CD14-positive monocyte (primary cell): Measurements from ENCODE around the gene HOATZ. TPM values are rescaled to one million over a fixed set of nuclear protein-coding genes. Genes with fewer than 3 reads are reported as not detected.

Source experiments
- DNase-seq, 3 donors: peaks; one replicate each; pipeline ENCODE4 v3.0.0-alpha.2; 2011 to 2022
- H2AFZ ChIP-seq: 2 replicates; pipeline ENCODE4 v1.6.0; 2012; ENCODE audit warnings: mild to moderate bottlenecking, low read depth, low read length, inconsistent platforms; ENCODE audit not compliant: insufficient read depth, poor library complexity, severe bottlenecking
- H3K27ac ChIP-seq, 2 donors: 1 replicate in 1 of 2; 2 replicates in 1 of 2; pipeline ENCODE4 v1.5.1; 2012 to 2013; ENCODE audit warnings: low read length in 2 of 2, control low read depth in 1 of 2, inconsistent platforms in 1 of 2, low read depth in 1 of 2, mild to moderate bottlenecking in 1 of 2
- H3K27me3 ChIP-seq, 2 donors: one replicate each; pipeline versions ENCODE4 v1.6.0 to v1.6.1; 2011 to 2013; ENCODE audit warnings: low read length in 2 of 2; ENCODE audit not compliant: control insufficient read depth in 2 of 2, insufficient read depth in 2 of 2
- H3K36me3 ChIP-seq, 2 donors: replicated peaks in 1 of 2; 1 replicate in 1 of 2; 2 replicates in 1 of 2; pipeline versions ENCODE4 v1.5.1 to v1.6.1; 2012 to 2013; ENCODE audit warnings: low read length in 2 of 2, control low read depth in 1 of 2, inconsistent platforms in 1 of 2, mild to moderate bottlenecking in 1 of 2; ENCODE audit not compliant: insufficient read depth in 2 of 2, control insufficient read depth in 1 of 2
- H3K4me1 ChIP-seq, 2 donors: 1 replicate in 1 of 2; 2 replicates in 1 of 2; pipeline versions ENCODE4 v1.5.1 to v1.6.1; 2012 to 2013; ENCODE audit warnings: low read length in 2 of 2, control low read depth in 1 of 2, inconsistent platforms in 1 of 2, mild to moderate bottlenecking in 1 of 2, moderate library complexity in 1 of 2; ENCODE audit not compliant: insufficient read depth in 2 of 2, control insufficient read depth in 1 of 2
- H3K4me2 ChIP-seq: replicated peaks from 2 replicates; pipeline ENCODE3; 2012; ENCODE audit warnings: low read length, moderate library complexity, mild to moderate bottlenecking; ENCODE audit not compliant: poor library complexity, severe bottlenecking; ENCODE audit errors: extremely low read depth
- H3K4me3 ChIP-seq, 3 experiments: fragments of 200-600 bp in 1 of 3; sonication (generic) in 1 of 3; replicated peaks in 1 of 3; 1 replicate in 2 of 3; 2 replicates in 1 of 3; pipeline ENCODE4 v1.5.1; 2011 to 2013; ENCODE audit warnings: low read length in 3 of 3, mild to moderate bottlenecking in 3 of 3, control low read depth in 2 of 3, low read depth in 2 of 3, inconsistent platforms in 1 of 3, moderate library complexity in 1 of 3
- H3K79me2 ChIP-seq: 2 replicates; pipeline ENCODE4 v1.6.0; 2012; ENCODE audit warnings: mild to moderate bottlenecking, control low read depth, inconsistent platforms, low read length, moderate library complexity; ENCODE audit not compliant: insufficient read depth
- H3K9ac ChIP-seq: 2 replicates; pipeline ENCODE4 v1.6.0; 2017; ENCODE audit warnings: low read length, mild to moderate bottlenecking; ENCODE audit not compliant: insufficient read depth, poor library complexity, severe bottlenecking
- H3K9me3 ChIP-seq, 2 donors: replicated peaks in 1 of 2; 1 replicate in 1 of 2; 2 replicates in 1 of 2; pipeline versions ENCODE4 v1.5.1 to v1.6.1; 2012 to 2013; ENCODE audit warnings: low read length in 2 of 2, control low read depth in 1 of 2; ENCODE audit not compliant: control insufficient read depth in 1 of 2, insufficient read depth in 1 of 2
- H4K20me1 ChIP-seq: 2 replicates; pipeline ENCODE4 v1.6.0; 2012; ENCODE audit warnings: mild to moderate bottlenecking, low read length, control low read depth, moderate library complexity; ENCODE audit not compliant: insufficient read depth
- H3K27ac Mint-ChIP-seq, 7 donors: one replicate each; pipeline ENCODE4 v1.8.0; 2020; ENCODE audit warnings: mild to moderate bottlenecking in 7 of 7, mixed read lengths in 7 of 7, moderate library complexity in 6 of 7, inconsistent platforms in 2 of 7
- H3K27me3 Mint-ChIP-seq, 3 donors: one replicate each; pipeline ENCODE4 v1.8.0; 2021 to 2022; ENCODE audit warnings: low read depth in 3 of 3, mild to moderate bottlenecking in 3 of 3, mixed read lengths in 3 of 3, moderate library complexity in 3 of 3, inconsistent platforms in 1 of 3
- H3K36me3 Mint-ChIP-seq, 2 donors: one replicate each; pipeline ENCODE4 v1.8.0; 2020; ENCODE audit warnings: mixed read lengths in 2 of 2, inconsistent platforms in 1 of 2, mild to moderate bottlenecking in 1 of 2
- H3K4me1 Mint-ChIP-seq: one replicate; pipeline ENCODE4 v1.8.0; 2020; ENCODE audit warnings: mild to moderate bottlenecking, mixed read lengths
- H3K4me3 Mint-ChIP-seq, 2 donors: one replicate each; pipeline ENCODE4 v1.8.0; 2020; ENCODE audit warnings: mild to moderate bottlenecking in 2 of 2, mixed read lengths in 2 of 2, moderate library complexity in 1 of 2
- H3K9me3 Mint-ChIP-seq, 7 donors: one replicate each; pipeline ENCODE4 v1.8.0; 2020 to 2022; ENCODE audit warnings: mixed read lengths in 7 of 7, mild to moderate bottlenecking in 6 of 7, moderate library complexity in 6 of 7, inconsistent platforms in 2 of 7
- WGBS: methylation state at CpG from one replicate; pipeline ENCODE4 v1.1.5; 2013; ENCODE audit warnings: missing lambda C conversion rate; ENCODE audit not compliant: insufficient coverage; 5-methylcytosine and 5-hydroxymethylcytosine counted together
- intact Hi-C, 2 donors: fragments of 100-400 bp; cut with micrococcal nuclease; formaldehyde crosslinking; loops; one replicate each; pipeline versions ENCODE4 v1.15.0 to v1.15.1; 2023
- polyA plus RNA-seq, 3 donors: library from polyadenylated mRNA; depleted of rRNA in 1 of 3; unstranded in 2 of 3; stranded (reverse) in 1 of 3; fragments of 300-500 nt in 2 of 3; fragments of >200 nt in 1 of 3; fragmentation: Illumina TruSeq in 2 of 3; gene quantifications; 1 replicate in 2 of 3; 2 replicates in 1 of 3; pipeline ENCODE4 v1.2.3, GENCODE V29; 2012 to 2021
- TF ChIP-seq, protein P1 (sequence below): fragments of 200-600 bp; IDR thresholded peaks from one replicate; pipeline ENCODE4 v1.8.0; 2022; ENCODE audit warnings: antibody characterized with exemption, mild to moderate bottlenecking

The HOATZ gene
- polyA plus RNA-seq, 3 donors = not detected

DNA sequence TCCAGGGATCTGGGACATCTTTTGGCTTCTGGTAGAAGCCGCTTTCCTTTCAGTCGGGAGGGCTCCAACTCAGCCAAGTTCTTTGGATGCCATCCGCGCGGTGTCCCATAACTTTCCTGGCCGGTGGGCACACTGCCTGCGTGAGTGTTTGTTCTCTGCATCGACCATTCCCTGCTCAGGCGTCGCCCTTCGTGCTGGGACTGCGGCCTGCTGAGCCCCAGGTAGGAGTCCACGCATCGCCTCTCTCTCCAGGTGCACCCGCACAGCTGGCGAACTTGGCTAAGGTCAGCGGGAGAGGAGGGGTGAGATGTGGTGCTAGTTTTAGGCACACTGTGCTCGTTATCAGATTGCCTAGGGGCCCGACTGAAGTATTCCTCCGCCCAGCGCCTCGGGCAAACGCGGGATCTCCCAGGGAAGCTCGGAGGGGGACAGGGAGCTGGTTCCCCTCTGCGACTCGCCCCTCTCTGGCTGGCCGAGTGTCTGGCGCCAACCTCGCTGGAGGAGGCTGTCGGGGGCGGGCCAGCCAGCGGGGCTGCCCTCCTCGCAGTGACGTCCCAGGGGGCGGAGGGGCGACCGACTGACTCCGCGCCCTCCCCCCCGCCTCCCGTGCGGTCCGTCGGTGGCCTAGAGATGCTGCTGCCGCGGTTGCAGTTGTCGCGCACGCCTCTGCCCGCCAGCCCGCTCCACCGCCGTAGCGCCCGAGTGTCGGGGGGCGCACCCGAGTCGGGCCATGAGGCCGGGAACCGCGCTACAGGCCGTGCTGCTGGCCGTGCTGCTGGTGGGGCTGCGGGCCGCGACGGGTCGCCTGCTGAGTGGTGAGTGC is 25.7 kb downstream of the HOATZ start, which contains the start of gene LAYN:
TSS of gene LAYN (plus strand) at position 607 of the 823 bp plus-strand sequence. CDS start at position 731, 124 bp downstream.
- Mint-ChIP-seq H3K27ac (peak within 1 kb of the TSS in 1 of 7 donors; percentile 8), H3K9me3 (peaks cover 0 to 9% (median 0%) of the 10 kb centered on the region in 7 donors), H3K4me1 (peaks cover 26% of the 10 kb centered on the region), H3K4me3 (peak within 1 kb of the TSS; percentile 78 to 97), H3K27me3 (peaks cover 34 to 47% (median 36%) of the 10 kb centered on the region in 3 donors), H3K36me3 (peaks cover 3 to 6% of the 10 kb centered on the region in 2 donors)
- Histone ChIP-seq H3K36me3 (no peaks in the 10 kb centered on the region), H3K4me2 (peak within 1 kb of the TSS; percentile 76), H3K4me3 (peak within 1 kb of the TSS; percentile 3 to 72 (median 34)), H3K79me2 (no peaks in the 10 kb centered on the region), H3K4me1 (peaks cover 19 to 25% of the 10 kb centered on the region in 2 donors), H3K9ac (peak within 1 kb of the TSS; percentile 48), H4K20me1 (no peaks in the 10 kb centered on the region), H3K27me3 (peaks cover 21 to 38% of the 10 kb centered on the region in 2 donors), H2AFZ (peak within 1 kb of the TSS; percentile 60), H3K9me3 (peaks cover 0 to 8% of the 10 kb centered on the region in 2 donors), H3K27ac (no peak within 1 kb of the TSS)
- DNase-seq = no peak
- 7% methylated on average over 70 of the region's 70 CpGs for WGBS
- intact Hi-C loops = no loop called here
- TF ChIP-seq, protein P1, sequence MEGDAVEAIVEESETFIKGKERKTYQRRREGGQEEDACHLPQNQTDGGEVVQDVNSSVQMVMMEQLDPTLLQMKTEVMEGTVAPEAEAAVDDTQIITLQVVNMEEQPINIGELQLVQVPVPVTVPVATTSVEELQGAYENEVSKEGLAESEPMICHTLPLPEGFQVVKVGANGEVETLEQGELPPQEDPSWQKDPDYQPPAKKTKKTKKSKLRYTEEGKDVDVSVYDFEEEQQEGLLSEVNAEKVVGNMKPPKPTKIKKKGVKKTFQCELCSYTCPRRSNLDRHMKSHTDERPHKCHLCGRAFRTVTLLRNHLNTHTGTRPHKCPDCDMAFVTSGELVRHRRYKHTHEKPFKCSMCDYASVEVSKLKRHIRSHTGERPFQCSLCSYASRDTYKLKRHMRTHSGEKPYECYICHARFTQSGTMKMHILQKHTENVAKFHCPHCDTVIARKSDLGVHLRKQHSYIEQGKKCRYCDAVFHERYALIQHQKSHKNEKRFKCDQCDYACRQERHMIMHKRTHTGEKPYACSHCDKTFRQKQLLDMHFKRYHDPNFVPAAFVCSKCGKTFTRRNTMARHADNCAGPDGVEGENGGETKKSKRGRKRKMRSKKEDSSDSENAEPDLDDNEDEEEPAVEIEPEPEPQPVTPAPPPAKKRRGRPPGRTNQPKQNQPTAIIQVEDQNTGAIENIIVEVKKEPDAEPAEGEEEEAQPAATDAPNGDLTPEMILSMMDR = no peak

DNA sequence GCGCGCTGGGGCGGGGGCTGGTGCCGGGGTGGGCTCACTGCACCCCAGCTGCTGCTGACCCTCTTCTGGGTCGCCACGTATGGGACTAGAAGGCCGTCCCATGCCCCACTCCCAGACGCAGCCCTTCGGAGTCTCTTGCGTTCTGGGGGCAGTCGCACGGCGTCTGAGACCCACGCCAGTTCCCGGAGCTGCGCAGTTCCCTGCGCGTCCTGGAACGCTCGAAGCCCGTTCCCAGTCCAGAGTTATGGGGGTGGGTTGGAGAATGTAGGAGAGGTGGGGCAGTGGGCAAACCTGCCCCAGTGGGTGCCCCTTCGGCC is 26.3 kb downstream of the HOATZ start:
- Histone ChIP-seq H3K27me3 (peaks cover 21 to 38% of the 10 kb centered on the region in 2 donors), H4K20me1 (no peaks in the 10 kb centered on the region), H3K4me1 (peaks cover 19 to 25% of the 10 kb centered on the region in 2 donors), H3K4me3 (peak overlapping the region; percentile 3 to 72 (median 34)), H3K27ac (no peak overlapping the region), H3K4me2 (peak overlapping the region; percentile 76), H3K9ac (peak overlapping the region; percentile 48), H3K79me2 (no peaks in the 10 kb centered on the region), H2AFZ (peak overlapping the region; percentile 60), H3K9me3 (peaks cover 0 to 8% of the 10 kb centered on the region in 2 donors), H3K36me3 (no peaks in the 10 kb centered on the region)
- 3% methylated on average over 19 of the region's 22 CpGs for WGBS
- Mint-ChIP-seq H3K4me1 (peaks cover 26% of the 10 kb centered on the region), H3K27me3 (peaks cover 33 to 45% (median 36%) of the 10 kb centered on the region in 3 donors), H3K27ac (no peak overlapping the region), H3K9me3 (peaks cover 0 to 9% (median 0%) of the 10 kb centered on the region in 7 donors), H3K36me3 (peaks cover 3 to 6% of the 10 kb centered on the region in 2 donors), H3K4me3 (peak overlapping the region; percentile 78 to 97)
- intact Hi-C loops = no loop called here
- TF ChIP-seq, protein P1 = no peak
- no peak for DNase-seq
